NCI-H345 treated with DMSO at 0.1 percent for 48 hours (cell line): ENCODE measurements around the gene MISP.

Experiments
- DNase-seq: peaks from one replicate; lab custom pipeline; 2025; ENCODE audit not compliant: unreplicated experiment; lab: John Stamatoyannopoulos, UW

The MISP gene

DNA sequence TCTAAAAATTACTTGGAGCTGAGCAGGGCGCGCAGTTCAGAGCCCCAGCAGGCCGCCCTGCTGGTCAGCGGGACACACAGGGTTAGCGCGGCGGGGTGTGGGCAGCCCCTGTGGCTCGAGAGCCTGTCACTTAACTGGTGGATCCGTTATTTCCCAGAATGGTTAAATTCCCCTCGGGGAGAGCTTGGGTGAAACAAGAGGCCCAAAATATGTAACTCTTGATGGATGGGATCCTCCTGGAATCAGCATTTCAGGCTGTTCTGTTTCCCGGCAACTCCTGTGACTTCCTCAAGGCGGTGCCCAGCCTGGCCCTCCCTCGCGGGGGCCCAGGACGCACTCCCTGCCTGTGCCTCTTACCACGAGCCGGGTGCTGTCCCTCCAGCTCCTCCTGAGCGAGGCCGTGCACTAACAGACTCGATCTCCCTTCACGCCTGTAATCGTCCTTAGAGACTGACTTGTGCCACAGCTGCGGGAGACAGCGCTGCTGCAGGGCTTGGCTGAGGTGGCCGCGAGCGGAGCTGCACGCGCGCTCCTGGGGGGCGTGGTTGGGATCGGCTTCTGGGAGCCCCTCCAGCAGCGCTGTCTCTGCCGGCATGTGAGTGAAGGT, 56.0 kb downstream of the MISP start:
- DNase-seq: no peak

- DNase-seq: no peak
These were observed 56.9 kb downstream of the MISP start for GRCh38 chr19:807627-808422.

GRCh38 chr19:808423-808775, 57.5 kb downstream of the MISP start:
- no peak for DNase-seq

DNA sequence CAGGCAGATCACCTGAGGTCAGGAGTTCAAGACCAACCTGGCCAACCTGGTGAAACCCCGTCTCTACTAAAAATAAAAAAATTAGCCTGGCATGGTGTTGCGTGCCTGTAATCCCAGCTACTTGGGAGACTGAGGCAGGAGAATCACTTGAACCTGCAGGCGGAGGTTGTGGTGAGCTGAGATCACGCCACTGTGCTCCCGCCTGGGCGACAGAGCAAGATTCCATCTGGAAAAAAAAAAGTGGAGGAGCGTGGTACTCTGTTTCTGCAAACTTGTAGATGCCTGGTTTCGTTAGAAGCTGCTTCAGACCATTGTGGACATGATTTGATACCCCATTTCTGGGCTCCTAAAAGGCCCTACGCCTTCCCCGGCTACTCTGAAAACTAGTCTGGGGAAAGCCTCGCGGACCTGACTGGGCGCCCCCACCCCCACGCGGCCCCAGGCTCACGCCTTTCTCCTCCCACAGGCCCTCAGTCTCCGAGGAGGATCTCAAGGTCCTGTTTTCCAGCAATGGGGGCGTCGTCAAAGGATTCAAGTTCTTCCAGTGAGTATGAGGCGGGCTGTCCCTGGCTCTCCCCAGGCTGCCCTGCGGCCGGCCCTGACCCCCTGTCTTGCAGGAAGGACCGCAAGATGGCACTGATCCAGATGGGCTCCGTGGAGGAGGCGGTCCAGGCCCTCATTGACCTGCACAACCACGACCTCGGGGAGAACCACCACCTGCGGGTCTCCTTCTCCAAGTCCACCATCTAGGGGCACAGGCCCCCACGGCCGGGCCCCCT, 59.4 kb downstream of the MISP start:
- no peak for DNase-seq

GRCh38 chr19:810883-811489, 60.1 kb downstream of the MISP start:
- no peak for DNase-seq

DNA sequence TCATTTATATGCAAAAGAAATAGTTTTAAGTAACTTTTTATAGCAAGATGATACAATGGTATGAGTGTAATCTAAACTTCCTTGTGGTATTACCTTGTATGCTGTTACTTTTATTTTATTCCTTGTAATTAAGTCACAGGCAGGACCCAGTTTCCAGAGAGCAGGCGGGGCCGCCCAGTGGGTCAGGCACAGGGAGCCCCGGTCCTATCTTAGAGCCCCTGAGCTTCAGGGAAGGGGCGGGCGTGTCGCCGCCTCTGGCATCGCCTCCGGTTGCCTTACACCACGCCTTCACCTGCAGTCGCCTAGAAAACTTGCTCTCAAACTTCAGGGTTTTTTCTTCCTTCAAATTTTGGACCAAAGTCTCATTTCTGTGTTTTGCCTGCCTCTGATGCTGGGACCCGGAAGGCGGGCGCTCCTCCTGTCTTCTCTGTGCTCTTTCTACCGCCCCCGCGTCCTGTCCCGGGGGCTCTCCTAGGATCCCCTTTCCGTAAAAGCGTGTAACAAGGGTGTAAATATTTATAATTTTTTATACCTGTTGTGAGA, 60.7 kb downstream of the MISP start:
- DNase-seq: no peak

GRCh38 chr19:812049-812746, 61.3 kb downstream of the MISP start:
- DNase-seq: no peak

DNA sequence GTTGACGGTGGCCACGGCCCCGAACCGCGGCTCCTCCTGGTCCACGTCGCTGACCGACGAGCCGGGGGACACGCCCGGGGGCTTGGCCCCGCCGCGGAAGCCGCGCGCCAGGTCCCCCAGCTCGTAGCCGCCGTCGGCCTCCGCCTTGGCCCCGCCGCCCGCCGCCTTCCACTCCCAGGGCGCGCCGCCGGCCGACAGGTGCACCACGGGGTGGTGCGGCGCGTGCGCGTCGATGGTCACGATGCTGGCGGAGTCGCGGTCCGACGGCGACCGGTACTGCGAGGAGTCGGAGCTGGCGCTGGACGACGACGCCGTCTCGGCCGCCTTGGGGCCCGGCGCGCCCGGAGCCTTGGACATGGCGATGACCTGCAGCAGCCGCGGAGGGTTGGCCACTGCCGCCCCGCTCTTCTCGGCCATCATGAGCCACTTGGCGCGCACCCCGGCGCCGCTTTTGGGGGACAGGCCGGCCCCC, 61.9 kb downstream of the MISP start:
- no peak for DNase-seq

GRCh38 chr19:813219-814151, 62.6 kb downstream of the MISP start:
- no peak for DNase-seq
